NK-92 treated with Interleukin-12 subunit alpha and Interleukin-12 subunit beta, amount 100 ng/mL, for 24 hours (cell line): Measurements from ENCODE around the gene MARCHF3.

Experiments used
- DNase-seq: peaks from one replicate; lab custom pipeline; 2025; lab: John Stamatoyannopoulos, UW

Gene MARCHF3

DNA sequence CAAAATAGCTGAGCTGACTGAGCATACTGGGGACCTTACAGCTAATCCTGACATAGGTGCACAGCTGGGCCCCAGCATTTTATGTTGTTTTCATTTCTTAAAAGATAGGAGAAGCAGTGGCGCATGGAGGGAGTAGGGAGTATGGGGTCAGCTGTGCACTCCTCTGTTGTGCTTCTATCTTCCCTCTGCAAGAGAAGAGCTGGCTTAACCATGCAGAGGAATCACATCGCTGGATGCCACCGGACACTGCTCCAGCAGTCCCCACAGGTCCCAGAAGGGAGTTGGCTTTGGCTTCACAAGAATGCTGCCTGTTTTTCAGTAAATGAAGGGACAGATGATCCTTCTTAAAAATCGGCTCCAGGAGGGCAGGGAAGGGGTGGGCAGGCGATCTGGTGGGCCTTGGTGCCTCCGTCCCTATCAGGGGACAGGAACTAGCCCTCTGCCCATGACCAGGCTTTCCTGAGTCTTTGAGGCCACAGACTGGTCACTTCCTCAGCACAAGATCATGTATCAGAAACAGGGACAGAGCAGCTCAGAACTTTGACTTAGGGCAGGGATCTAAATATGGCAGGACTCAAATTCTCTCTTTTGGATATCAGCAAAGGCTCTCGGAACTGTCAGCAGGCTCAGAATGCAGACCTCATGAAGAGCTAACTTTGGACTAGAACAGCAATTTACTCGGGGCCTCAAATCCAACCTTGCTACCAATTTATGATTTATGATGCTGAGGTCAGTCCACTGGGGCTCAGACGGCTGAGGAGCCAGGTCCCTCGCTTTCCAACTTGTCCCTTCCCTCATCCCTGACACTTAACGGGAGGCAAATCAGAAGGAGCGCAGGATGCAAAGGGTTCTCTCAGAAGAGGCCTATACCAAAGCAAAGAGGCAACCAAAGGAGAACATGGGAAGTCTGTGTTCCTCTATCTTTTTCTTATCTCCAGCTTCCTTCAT is 47.2 kb downstream of the MARCHF3 start:
- no peak for DNase-seq

DNA sequence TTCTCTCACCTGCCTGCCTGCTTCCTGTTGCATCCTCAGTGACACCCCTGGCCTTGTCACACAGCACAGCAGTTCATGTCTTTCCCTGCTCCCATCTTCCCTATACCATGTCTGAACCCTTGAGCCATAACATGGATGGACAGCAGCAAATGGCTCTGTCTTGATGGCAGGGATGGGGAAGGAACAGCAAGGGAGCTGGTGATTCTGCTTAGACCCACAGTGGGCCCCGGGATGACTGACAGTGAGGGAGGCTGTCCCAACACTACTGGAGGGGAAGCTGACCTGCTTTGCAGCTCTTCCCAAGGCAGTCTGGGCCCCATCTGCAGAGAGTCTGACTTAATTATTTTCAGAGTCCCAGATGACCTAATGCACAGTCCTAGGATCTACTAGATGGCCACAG is 48.2 kb downstream of the MARCHF3 start:
- no peak for DNase-seq

DNA sequence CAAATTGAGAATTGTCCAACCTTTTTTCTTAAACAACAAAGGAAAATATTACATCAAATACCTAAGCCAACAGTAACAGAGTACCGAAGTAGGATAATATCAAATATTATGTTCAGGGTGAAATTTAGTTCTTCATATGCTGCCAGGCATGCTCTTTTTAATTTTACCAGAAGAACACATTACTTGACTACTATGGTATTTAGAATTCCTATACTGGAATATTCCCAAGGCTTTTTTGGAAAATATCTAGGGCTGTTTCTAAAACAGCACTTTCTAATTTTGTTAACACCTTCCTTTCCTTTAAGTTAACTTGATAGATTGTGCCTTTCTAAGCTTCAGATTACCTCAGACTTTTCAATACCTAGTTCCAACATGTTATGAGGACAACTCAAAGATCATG is 48.7 kb downstream of the MARCHF3 start:
- DNase-seq: no peak

DNA sequence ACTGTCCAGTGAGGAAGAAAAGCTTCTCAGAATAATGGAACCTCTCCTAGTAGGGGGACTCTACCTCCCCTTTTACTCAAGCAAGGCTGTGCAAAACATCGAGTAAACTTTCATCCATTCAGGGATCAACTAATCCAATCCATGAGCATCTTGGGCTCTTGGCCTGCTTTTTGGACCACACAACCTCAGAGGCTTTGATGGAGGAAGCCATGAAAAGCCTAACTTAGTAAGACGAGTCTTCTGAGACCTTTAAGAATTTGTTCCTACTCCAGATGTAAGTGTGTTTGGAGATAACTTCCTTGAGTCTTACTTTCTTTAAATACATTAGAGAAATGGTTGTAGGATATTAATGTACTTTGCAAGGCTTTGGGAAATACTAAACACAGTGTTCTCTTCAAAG is 49.1 kb downstream of the MARCHF3 start:
- DNase-seq: no peak

DNA sequence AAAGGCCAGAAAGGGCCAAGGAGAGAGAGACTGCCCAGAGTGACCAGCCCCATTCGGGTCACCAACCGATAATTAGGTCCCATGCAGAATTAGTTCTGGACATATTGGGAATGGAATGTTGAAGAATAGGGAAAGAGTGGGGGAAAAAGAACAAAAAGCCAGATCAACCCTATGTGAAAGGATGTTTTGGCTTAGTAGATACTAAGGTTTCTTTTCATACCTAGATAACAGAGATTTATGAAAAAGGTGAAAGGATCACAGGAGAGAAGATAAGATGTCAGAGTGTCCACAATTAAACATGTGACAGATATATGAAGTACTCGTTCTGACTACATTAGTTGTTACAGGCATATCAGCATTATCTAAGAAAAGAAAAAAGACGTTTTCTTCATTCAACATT is 52.1 kb downstream of the MARCHF3 start:
- DNase-seq: no peak

DNA sequence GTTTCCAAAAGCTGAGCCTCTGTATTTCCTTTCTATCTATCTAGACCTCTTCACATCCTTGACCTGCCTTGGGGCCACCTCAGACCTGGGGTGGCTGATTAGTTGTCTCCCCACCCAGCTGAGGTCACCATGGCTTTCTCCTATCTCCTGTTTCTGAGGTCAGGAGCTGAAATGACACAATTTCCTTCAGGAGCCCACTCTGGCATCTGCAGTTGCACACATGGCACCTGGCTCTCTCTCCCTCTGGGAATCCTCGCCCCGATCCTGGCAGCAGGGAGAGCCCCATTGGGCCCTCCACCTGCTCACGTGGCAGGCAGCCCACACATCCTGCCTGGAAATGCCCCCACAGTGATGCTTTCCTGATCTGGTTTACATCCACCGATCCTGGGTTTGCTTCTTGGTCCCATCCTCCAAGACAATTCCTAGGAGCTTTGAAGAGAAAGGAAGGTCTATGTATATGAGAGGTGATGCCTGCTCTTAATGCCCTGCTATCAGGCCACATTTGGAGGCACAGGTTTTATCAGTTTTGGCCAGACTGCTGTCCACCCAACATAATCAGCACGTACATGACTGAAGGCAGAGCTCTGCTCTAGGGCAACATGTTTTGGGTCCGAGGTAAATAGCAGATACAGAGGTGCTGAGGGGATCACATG is 53.7 kb downstream of the MARCHF3 start:
- DNase-seq: no peak

DNA sequence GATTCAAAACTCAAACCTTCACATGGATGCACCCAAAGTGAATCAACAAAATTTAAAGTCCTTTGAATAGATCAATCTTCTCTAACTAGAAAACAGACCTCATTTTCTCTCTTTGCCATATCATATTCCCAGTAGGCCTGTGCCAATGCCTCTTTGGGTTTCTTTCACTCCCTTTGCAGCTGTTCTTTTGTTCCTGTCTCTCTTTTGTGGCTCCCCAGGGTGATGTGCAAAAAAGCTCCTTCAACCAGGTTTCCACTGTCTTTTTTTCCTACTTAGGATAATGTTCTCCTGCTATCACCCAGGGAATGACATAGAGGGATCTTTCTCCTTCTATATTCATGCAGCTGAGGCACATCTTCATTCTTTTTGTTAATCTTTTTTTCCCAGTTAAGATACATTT is 54.6 kb downstream of the MARCHF3 start:
- DNase-seq: no peak

DNA sequence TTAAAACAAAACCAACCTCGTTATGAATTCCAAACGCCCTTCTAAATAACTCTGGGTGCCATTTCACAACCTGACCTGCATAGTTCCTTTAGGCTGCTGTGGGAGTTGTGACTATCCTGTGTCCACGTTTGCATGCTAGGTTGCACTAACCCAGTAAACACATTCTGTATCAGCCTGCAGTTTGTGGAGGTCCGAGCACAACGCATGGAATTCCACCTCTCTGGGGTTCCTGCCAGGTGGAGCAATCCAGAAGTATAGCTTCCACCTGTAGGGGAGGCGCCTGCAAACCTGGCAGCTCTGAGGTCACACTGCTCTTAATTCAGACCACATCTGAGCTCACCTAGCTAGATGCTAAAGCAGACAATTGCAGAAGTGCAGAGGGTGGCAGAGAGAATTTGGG is 57.2 kb downstream of the MARCHF3 start:
- no peak for DNase-seq

DNA sequence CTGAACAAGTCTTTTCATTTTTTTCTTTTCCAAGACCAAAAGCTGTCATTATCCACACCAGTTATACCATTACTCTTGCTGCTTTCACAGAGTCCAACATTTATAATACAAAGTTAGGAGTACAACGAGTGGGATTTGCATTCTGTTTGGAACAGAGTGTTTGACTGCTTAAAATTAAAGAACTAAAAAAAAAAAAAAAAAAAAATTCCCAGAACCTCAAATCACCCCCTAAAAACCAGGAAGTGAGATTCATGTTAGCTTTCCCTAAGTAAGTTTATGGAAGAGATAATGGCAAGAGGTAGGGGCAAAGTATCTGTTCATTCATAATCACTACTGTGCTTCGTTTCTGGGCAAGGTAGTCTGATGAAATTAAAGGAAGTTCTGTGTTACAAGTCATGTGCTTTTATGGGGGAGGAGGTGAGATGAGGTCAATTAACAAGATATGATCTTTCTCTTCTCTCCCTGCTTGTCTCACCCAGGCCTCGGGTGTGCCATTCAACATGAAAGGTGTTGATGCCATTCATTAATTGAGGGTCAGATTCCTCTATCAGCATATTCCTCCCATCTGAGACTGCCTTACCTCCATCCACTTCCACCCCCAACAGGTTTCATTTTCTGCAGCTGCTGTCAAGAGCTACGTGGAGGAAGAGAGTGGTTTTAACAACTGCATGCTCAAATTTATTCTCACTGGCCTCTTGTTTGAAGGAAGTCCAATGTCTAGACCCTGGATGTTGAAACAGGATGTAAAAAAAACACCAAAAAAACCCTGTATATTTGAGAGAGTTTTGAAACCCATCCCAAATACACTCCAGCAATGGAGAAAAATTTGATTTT is 58.1 kb downstream of the MARCHF3 start:
- DNase-seq: peak; percentile 65

DNA sequence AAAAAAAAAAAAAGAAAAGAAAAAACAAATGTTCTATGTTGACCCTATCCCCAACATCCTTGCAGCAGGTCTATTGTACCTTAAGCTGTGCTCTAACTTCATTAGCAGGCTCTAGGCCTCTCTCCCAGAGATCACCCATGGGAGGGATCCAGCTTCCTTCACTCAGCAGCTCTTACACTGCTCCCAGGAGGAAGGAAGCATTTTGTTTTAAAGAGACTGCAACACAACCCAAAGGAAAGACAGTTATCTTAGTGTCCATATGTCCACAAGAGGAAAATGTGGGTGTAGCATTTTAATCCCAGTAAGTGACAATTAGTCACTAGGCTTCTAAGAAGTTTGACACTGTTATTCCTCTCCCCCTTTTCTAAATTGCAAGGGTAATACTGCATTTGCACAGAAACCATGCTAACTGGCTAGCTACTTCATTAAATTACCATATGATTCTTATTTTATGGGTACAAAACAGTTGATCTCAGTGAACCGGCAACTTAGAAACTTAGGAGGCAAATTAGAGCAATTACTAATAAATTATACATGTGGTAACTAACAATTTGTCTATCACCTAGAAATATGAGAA is 58.8 kb downstream of the MARCHF3 start:
- DNase-seq: no peak

DNA sequence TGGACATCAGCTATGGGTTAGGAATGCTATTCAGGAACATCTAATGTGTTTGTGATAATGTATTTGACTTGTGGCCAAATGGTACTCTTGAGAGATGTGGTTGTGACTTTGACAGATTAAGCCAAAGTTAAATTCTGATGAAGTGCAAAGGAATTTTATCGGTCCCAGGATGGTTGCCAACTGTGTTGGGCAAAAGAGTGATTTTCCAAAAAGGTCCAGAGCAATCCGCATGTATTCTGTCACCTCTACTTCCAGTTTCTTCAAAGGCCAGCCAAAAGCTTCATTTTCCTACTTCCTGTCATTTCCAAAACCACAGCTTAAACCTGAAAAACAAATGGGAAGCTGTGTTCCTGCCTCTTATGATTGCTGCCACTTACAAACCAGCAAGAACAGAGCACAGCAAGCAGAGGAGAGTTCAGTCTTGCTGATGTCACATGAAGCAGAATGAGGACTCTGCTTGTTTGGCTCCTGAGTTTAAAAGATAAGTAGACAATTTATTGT is 59.8 kb downstream of the MARCHF3 start:
- DNase-seq: no peak

DNA sequence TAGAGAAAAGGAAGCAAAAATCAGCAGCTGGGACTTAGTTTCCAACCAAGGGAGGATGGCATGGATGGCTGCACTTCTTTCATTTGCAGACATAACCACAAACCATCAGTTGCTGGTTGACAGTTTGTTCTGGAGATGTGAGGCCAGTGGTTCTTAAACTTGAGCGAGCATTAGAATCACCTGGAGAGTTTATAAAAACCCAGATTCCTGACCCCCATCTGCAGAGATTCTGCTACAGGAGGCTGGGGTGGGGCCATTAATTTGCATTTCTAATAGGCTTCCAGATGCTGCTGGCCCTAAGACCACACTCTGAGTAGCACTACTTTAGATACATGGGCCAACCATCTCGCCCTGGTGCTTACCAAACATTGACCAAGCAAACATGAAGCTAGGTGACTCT is 60.8 kb downstream of the MARCHF3 start:
- no peak for DNase-seq

DNA sequence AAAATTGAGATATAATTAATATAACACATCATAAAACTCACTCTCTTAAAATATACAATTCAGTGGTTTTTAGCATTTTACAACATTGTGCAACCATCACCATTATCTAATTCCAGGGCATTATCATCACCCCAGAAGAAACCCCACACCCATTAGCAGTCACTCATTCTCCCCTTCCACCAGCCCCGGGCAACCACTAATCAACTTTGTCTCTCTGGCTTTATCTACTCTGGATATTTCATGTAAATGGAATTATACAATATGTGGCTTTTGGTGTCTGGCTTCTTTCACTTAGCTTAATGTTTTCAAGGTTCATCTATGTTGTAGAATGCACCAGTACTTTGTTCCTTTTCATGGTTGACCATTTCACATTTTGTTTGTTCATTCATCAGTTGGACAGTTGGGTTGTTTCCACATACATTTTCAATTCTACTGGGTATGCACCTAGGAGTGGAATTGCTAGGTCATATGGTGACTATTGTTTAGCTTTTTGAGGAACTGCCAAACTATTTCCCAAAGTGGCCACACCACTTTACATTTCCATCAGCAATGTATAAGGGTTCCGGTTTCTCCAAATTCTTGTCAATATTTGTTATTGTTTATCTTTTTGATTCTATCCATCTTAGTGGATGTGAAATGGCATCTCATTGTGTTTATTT is 62.4 kb downstream of the MARCHF3 start:
- no peak for DNase-seq

DNA sequence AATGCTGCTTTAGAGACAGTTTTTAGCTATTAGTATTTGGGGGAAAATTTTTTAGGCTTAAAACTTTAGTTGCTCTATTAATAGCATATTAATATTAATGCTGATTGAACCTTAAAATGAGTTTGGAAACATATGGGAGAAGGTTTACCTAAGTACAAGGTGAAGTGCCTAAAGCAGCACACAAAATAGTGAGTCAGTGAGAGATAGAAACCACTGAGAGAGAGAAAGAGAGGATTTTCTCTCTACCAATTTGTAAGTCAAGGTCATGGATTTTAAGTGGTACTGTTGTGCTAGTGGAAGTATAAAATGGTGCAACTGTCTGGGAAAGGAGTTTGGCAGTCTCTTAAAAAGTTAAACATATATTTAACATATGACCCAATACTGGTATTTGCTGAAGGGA is 64.9 kb downstream of the MARCHF3 start:
- no peak for DNase-seq

DNA sequence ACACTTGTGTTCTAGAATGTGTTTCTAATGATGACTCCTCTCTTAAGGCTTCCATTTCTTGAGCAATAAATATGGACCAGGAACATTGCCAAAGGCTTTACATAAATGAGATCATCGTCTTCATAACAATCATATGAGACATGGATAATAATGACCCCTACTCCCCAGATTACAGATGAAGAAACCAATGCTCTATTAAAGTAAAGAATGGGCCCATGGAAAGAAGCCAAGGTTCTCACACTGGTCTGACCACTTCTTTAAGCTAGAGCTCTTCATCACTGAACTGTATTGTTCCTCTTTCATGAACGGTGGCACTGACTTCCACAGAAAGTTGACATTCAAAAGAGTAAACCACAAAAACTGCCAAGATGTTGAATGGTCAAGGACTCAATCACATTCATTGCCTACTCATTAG is 65.3 kb downstream of the MARCHF3 start:
- no peak for DNase-seq

DNA sequence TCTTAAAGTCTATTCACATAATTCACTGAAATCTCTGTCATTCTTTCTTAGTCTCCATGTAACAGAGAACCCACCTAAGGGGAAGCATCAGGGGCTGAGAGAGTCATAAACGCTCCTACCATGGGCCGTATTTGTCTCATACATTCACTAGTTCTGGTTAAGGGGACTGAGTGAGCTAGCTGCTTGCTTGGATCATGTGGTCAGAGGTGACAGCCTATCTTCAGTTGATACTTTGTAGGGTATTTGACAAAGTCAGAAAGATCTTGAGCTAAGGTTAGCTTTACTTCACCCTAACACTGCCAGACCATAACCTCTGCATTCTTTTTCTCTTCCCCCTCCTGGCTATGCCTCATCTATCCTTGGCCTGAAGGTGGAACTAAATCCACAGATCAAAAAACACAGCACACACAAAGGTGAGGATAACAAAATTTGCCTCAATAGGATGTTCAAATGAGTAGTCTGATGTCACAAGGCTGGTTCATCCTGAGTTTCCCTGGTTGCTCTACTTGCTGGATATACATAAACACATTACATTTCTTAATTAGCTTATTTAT is 66.5 kb downstream of the MARCHF3 start:
- no peak for DNase-seq

DNA sequence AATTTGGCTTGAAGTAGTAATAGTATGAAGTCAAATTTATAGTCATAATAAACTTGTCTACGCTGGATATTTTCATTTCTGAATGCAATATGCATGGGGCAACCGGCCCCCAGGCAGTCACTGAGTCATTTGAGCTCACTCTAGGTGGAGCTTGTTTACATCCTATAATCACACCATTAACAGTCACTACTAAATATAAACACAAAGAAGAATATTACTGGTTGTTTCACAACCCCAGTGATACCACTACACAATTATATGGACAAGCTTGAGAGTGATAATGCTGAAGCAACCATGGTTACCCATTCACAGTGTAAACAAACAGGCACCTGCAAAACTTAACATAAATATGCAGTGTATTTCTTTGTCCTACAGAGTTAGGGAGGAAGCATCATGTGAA is 68.7 kb downstream of the MARCHF3 start:
- peak; percentile 23 for DNase-seq

DNA sequence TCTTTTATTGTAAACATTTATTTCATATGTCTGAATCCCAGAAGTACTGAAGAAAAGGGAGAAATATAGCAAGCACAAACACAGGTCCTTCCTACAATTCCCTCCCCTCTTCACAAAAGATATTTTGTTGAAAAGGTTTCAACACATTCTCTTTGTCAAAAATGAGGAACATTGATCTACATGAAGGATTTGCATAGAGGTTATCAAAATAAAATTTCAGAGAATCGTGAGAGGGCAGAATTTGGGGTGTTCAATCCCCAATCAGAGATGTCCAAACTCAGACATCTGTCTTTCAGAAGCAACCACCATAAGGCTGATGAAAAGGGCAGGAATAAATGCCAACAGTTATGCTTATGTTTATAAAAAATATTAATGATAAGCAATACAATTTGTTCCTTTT is 69.2 kb downstream of the MARCHF3 start:
- no peak for DNase-seq

DNA sequence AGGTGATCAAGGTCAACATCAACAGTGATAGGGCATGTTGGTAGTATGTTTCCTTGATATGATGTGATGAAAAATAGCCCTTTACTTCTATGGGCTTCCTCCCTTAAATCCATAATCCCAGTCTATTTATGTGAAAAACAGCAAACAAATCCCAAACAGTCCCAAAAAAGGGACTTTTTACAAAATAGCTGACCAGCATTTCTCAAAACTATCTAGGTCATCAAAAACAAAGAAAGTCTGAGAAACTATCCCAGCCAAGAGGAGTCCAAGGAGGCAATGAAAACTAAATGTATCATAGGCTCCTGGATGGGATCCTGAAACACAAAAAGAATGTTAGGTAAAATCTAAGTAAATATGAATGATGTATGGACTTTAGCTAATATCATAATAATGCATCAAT is 71.2 kb downstream of the MARCHF3 start:
- DNase-seq: no peak

DNA sequence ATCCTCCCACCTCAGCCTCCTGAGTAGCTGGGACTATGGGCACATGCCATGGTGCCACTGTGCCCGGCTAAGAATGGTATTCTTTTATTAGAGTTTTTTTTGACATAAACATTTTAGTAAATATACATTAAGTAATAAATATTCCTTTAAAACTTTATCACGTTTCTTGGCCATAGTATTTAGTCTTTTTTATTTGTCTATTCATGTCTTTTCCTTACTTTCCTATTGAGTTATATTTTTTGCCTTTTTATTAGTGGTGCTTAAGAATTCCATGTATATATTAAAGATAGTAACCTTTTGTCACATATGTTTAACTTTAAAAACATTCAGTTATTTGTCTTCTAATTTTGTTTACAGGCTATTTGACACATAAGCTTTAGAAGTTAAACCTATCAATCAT is 73.4 kb downstream of the MARCHF3 start:
- DNase-seq: no peak

DNA sequence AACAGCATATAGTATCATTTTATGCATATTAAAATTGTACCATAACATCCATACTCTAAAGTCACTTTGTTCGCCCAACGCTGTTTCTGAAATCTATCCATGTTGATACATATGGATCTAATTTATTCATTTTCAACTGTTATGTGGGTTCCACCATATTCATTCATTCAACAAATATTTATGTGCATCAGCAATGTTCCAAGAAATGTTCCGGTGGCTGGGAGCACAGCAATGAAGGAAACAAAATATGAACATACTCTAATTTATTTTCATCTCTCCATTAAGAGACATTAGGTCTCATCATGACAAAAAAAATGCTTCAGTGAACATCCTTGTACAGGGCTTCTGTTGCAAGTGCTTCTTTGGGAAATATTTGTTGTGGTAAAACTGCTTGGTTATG is 75.4 kb downstream of the MARCHF3 start:
- DNase-seq: no peak
